Cardiac muscle cell (in vitro differentiated cells and primary cell): ENCODE measurements around the gene LAYN. TPM values are rescaled to one million over a fixed set of nuclear protein-coding genes. Genes with fewer than 3 reads are reported as not detected.

Experiments used
- DNase-seq, 2 donors: peaks; one replicate each; pipeline versions ENCODE4 v3.0.0 to v3.0.0-alpha.2; 2010 to 2017; ENCODE audit warnings: low read depth in 1 of 2, low spot score in 1 of 2
- H3K27ac ChIP-seq: fragments of 200-600 bp; sonication (generic); 2 replicates; pipeline ENCODE4 v1.5.1; 2016
- H3K27me3 ChIP-seq: fragments of 200-600 bp; sonication (generic); 2 replicates; pipeline ENCODE4 v1.6.0; 2016; ENCODE audit warnings: control low read depth
- H3K36me3 ChIP-seq: fragments of 200-600 bp; sonication (generic); 2 replicates; pipeline ENCODE4 v1.5.1; 2016; ENCODE audit warnings: control low read depth
- H3K4me1 ChIP-seq: fragments of 200-600 bp; sonication (generic); 2 replicates; pipeline ENCODE4 v1.8.1; 2017; ENCODE audit warnings: low read depth, mild to moderate bottlenecking, mixed run types
- H3K4me3 ChIP-seq: fragments of 200-600 bp; sonication (generic); 2 replicates; pipeline ENCODE4 v1.5.1; 2016; ENCODE audit warnings: mild to moderate bottlenecking
- H3K9me3 ChIP-seq: fragments of 200-600 bp; sonication (generic); 2 replicates; pipeline ENCODE4 v1.5.1; 2017; ENCODE audit warnings: low read depth, mild to moderate bottlenecking, control low read depth
- polyA plus RNA-seq: library from polyadenylated mRNA; unstranded; fragments of >200 nt; fragmentation: Nextera tagmentation; extraction: Ambion mirVana; gene quantifications from 2 replicates; pipeline ENCODE4 v1.2.1, GENCODE V29; 2016
- total RNA-seq: library from RNA; depleted of rRNA; stranded (reverse); fragments of >200 nt; gene quantifications from 2 replicates; pipeline ENCODE4 v1.2.3, GENCODE V29; 2016
- TF ChIP-seq, protein P1 (sequence below): IDR thresholded peaks from 2 replicates; pipeline ENCODE4 v1.5.1; 2012; ENCODE audit warnings: low read depth, mild to moderate bottlenecking, low read length

The LAYN gene
- total and polyA plus RNA-seq, 2 experiments from 2014 or later = 1.1 to 2.6 TPM

DNA sequence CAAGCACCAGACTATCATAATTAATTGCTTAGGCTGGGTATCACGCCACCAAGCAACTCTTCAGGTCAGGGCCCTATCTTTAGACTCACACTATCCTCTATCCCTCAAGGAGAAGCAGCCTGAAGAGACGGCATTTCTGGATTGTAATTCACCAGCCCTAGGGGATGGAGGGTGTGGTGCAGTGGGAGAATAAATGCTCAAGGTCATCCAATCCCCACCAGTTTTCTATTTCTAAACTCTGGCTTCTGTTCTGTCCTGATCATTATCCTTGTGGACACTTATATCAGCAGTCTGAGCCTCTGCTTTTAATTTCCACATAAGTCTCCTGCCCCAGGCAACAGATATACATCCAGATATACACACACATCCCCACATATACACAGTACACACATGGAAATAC is 48.6 kb downstream of the LAYN start:
- H3K27me3 ChIP-seq = no peaks in the 10 kb centered on the region
- H3K4me1 ChIP-seq = no peaks in the 10 kb centered on the region
- H3K27ac ChIP-seq = no peak overlapping the region
- TF ChIP-seq, protein P1, sequence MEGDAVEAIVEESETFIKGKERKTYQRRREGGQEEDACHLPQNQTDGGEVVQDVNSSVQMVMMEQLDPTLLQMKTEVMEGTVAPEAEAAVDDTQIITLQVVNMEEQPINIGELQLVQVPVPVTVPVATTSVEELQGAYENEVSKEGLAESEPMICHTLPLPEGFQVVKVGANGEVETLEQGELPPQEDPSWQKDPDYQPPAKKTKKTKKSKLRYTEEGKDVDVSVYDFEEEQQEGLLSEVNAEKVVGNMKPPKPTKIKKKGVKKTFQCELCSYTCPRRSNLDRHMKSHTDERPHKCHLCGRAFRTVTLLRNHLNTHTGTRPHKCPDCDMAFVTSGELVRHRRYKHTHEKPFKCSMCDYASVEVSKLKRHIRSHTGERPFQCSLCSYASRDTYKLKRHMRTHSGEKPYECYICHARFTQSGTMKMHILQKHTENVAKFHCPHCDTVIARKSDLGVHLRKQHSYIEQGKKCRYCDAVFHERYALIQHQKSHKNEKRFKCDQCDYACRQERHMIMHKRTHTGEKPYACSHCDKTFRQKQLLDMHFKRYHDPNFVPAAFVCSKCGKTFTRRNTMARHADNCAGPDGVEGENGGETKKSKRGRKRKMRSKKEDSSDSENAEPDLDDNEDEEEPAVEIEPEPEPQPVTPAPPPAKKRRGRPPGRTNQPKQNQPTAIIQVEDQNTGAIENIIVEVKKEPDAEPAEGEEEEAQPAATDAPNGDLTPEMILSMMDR = no peak
- no peak for DNase-seq
- H3K9me3 ChIP-seq = no peaks in the 10 kb centered on the region
- H3K36me3 ChIP-seq = no peaks in the 10 kb centered on the region
- no peak overlapping the region for H3K4me3 ChIP-seq

DNA sequence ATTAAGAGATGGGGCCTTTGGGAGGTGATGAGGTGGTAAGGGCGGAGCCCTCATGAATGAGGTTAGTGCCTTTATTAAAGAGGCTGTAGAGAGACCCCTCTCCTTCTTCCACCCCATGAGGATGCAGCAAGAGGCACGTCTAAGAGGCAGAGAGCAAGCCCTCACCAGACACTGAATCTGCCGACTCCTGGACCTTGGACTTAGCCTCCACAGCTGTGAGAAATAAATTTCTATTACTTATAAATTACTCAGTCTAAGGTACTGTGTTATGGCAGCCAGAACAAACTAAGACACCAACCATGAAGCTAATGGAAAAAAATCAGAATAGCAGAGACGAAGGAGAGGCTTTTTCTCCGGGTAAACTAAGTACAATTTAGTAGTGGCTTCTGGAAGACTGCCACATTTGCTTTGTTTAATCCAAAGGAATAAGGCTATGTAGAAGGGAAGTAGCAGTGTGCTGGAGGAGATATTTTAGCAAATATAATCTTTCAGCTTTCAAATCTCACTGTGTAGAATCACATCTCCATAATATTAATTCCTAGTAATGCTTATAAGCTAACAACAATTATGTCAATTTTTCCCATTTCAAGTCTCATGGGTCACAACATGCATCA is 49.5 kb downstream of the LAYN start:
- Histone ChIP-seq H3K4me1 (no peaks in the 10 kb centered on the region), H3K4me3 (no peak overlapping the region), H3K27ac (no peak overlapping the region), H3K27me3 (no peaks in the 10 kb centered on the region), H3K9me3 (no peaks in the 10 kb centered on the region), H3K36me3 (no peaks in the 10 kb centered on the region)
- TF ChIP-seq, protein P1 = no peak
- no peak for DNase-seq

DNA sequence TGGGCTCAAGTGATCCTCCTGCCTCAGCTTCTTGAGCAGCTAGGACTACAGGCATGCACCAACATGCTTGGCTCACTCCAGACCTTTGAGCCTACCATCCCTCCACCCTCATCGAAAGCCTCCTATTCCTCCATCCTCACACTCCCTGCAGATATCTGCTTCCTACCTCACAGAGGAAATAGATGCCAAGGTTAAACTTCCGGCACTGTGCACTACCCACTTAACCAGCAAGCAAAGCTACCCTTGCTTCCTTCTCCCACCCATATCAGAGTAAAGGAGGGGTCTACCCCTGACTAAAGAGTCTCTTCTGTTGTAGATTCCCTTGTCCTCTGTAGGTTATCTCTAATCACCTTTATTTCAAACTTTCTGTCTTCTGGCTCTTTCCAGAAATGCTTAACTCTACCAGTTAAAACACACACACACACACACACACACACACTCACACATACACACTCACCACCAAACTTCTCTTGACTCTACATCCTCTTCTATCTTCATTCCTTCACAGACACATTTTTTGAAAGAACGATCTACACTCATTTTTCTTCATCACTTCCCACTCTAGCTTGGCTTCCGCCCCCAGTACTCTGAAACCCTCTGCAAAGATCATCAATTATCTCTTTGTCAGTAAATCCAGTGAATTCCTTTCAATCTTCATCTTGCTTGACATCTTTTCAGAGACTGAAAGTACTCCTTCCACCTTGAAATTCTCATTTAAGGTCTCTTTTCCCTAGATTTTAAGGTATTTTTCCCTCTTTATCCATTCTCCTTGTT is 50.9 kb downstream of the LAYN start:
- H3K27me3 ChIP-seq = no peaks in the 10 kb centered on the region
- no peak overlapping the region for H3K27ac ChIP-seq
- no peaks in the 10 kb centered on the region for H3K9me3 ChIP-seq
- H3K4me1 ChIP-seq = no peaks in the 10 kb centered on the region
- no peak overlapping the region for H3K4me3 ChIP-seq
- TF ChIP-seq, protein P1 = no peak
- H3K36me3 ChIP-seq = no peaks in the 10 kb centered on the region
- DNase-seq = no peak

DNA sequence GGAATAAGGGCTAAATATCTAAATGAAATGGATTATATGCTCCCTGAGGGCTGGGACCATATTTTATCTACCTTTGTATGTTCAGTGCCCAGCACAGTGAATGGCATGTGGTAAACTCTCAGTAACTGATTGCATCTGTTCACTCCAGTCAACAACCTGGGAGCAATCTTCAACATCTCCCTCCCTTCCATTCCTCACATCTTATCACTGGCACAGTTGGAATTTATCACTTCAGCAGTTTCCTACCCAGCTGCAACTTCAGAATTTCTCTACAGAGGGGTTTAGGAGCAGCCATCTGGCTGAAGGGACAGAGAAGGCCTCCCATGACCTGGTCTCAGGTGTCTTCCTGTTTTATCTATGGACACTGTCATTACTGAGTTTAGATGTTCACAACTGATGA is 52.0 kb downstream of the LAYN start:
- DNase-seq = no peak
- no peak overlapping the region for H3K4me3 ChIP-seq
- no peaks in the 10 kb centered on the region for H3K36me3 ChIP-seq
- no peaks in the 10 kb centered on the region for H3K9me3 ChIP-seq
- TF ChIP-seq, protein P1 = no peak
- no peaks in the 10 kb centered on the region for H3K4me1 ChIP-seq
- H3K27me3 ChIP-seq = no peaks in the 10 kb centered on the region
- no peak overlapping the region for H3K27ac ChIP-seq

DNA sequence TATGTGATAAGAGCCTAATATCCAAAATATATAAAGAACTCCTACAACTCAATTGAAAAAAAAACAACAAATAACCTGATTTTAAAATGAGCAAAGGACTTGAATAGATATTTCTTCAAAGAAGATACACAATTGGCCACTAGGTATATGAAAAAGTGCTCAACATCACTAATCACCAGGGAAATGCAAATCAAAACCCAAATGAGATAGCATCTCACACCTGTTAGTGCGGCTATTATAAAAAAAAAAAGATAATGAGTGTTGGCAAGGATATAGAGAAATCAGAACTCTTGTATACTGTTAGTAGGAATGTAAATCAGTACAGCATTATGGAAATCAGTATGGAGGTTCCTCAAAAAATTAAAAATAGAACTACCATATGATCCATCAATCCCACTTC is 55.8 kb downstream of the LAYN start:
- TF ChIP-seq, protein P1 = no peak
- H3K4me1 ChIP-seq = no peaks in the 10 kb centered on the region
- H3K27ac ChIP-seq = no peak overlapping the region
- H3K36me3 ChIP-seq = no peaks in the 10 kb centered on the region
- H3K27me3 ChIP-seq = no peaks in the 10 kb centered on the region
- H3K4me3 ChIP-seq = no peak overlapping the region
- H3K9me3 ChIP-seq = no peaks in the 10 kb centered on the region
- DNase-seq = no peak
